ENCODE data around the gene OTULIN.
A peak's percentile ranks its signal among the peaks of the same experiment; 100 is the strongest.

Gene OTULIN

DNA sequence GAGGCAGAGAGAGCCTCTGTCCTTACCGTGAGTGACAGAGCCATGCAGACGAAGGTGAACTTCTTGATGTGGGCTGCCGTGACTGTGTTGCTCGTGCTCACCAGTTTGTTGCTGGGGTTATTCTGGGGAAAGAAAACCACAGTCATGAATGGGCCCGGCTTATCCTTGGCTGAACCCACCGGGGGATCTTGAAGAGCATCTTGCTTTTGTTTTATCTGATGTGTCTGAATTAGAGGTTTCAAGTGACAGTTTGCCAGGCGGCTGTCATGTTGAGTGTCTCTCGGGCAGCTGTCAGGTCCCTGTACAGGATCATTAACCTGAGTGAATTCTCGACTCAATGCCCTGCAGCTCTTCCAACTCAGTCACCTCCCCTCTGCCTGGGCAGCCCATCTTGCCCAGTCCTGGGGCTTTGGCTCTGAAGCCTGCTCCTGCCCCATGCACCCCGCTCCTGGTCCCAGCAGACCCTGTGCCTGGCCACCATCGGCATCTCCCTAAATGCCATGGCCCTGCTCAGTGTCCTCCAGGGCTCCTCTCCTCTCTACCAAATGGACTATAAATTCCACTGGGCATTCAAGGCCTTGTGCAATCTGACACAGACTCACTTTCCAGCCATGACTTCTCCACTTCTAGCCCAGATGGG is 77.4 kb downstream of the OTULIN start:
- no peak for DNase-seq

DNA sequence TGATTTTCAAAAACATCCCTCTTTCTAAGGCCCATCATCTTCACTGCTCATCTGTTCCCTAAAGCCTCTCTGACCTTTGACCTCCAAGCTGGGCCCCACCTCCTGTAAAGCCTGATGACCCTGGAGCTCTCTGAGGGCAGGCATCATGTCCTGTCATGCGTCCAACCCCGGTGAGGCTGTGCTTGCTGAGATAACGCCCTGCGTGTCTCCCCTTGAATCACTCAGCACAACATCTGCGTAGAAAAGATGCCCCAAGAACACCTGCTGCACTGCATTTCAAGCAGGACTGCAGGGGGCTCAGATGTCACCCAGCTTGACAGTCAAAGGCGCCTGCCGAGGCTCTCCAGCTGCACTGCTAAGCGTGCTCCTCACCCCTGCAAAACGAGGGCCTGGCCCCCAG is 78.0 kb downstream of the OTULIN start:
- DNase-seq: no peak

DNA sequence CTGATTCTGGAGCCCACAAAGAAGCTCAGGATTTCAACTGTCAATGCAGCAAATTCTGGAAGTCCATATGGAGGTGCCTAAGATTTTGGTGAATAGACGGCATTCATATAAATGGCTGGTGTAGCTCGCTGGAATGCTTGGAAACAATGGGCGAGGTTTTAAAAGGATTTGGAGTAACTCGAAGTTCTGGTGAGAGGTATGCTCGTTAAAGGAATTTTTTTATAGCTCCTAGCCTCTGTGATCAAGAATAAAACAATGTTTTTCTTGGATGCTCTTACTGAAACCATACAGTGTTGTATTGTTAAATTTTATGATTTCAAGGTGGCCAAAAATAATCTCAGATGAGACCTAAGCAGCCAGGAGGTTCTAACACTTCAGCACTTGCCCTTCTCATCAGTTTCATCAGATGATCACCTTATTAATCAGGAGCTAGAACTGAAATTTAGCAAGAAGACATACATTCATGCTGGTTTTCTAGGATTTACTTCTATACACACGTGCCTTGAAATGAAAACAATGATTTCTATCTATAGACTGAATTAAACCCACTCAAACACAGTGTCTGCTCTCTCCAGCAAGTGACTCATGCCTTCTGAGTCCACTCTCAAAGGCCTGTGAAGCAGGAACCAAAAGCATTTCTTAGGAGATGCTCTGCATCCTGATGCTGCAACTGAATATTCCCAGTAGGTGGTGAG is 79.2 kb downstream of the OTULIN start:
- peak in 1 of 58 donors; percentile 24 for DNase-seq

DNA sequence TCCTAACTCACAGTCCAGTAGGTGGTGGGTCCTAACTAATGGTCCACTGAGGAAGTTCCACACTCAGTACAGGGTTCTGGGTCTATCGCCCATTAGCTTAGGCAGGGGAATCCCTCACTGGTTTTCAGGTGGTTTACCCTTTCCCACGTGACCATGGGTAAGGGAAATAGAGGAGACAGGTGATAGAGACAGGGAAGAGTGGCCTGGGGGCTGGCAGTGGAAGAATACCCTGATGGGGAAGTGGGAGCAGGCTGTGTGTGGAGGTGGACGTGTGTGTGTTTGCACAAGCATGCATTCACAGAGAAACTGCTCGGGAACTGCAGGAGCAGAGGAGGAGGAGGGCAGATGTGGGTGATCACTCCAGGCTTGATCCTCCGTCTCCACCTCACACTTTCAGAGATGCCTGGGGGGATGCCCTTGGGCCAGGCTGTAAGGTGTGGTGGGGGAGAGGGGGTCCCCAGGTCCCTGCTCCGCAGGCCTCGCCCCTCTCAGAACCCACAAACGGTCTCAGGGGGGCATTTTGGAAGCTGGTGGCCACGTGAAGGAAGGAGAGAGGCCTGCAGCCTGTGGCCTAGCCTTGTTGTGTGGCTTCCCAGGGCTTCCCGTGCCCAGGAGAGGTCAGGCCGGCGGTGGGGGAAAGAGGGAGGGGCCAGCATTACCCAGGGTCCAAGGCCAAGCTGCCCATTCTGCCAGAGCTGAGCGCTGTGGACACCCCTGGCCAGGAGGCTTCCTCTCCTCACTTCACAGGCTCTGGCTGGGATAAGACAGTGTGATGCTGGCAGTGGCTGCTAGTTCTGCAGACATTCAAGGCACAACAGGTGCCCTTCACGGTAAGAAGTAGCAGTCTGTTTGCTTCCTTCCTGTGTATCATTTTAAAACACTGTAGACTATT is 80.0 kb downstream of the OTULIN start:
- no peak for DNase-seq

DNA sequence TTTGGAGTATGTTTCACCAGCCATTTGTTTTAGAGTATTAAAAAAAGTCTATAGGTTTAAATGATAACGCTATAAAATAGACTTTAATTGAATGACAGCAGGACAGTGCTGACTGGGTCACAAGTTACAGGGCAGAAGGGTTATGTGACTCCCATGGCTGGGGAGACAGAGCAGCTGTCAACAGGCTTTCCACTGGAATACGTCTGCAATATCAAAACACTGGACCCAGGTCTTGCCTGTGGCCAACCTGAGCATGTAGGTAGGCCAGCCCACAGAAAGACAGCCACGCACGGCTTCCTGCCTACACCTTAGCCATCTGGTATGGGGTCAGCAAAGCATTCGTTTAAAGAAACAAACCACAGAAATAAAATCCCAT is 80.7 kb downstream of the OTULIN start:
- DNase-seq: no peak

DNA sequence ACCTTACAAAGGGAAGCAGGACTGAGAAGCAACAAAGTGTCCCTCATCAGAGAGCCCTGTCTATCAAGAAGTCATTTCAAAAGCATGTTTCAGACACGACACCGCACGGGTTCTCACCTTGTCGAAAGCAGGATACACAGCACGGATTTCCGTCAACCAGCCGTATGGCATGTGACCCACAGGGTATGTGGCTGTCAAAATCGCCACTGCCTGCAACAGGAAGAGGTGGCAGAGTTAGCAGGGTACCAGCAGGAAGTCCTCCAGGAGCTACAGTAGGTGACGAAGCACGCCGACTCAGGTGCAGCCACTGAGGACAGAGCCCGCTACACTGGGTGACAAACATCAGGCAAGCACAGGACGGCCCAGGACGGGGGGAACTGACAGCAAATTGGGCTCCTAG is 81.2 kb downstream of the OTULIN start:
- DNase-seq: no peak

DNA sequence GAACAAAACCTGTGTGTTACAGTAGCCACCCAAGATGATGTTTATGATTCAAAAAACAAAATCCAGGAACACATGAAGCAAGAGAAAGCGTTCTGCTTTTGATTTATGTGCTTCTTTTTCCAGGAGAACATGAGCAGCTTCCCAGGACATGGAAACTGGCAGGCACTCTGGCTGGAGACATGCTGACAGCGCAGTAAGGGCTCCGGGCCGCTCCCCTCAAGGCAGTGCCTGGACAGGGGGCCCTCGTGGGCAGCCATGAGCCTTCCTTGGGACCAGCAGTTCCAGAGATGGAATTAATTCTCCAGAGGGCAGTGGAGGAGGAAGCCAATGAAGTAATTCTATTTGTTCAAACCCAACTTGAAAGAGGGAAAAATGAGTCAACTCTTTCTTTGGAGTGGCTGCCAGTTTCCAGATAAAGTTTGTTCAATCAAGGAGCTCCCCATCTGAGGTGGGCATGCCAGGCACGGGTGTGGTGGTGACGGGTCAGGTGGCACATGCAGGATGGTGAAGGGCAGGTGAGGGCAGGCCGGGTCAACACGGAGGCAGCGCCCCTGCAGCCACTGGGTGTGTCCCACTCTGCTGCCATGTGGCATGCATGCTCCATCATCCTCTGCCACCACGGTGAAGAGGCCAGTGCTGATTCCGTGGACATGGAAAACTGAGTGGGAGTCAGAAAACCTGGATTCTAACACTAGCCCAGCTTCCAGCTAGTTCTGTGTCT is 83.8 kb downstream of the OTULIN start:
- no peak for DNase-seq
